Posterior cingulate gyrus (tissue), 11 donors: ENCODE data around the gene SETD3.
A peak's percentile ranks its signal among the peaks of the same experiment; 100 is the strongest.

Source experiments
- DNase-seq, 10 donors: peaks; one replicate each; pipeline versions ENCODE4 v3.0.0 to v3.0.0-alpha.2; 2020 to 2021; ENCODE audit warnings: mixed read lengths in 3 of 10
- intact Hi-C: fragments of 100-400 bp; cut with DNase I; formaldehyde crosslinking; loops from one replicate; pipeline ENCODE4 v1.15.1; 2023

The SETD3 gene

GRCh38 chr14:99408286-99408970 lies 72.2 kb downstream of the SETD3 start:
- no peak for DNase-seq
- intact Hi-C loops, result no loop called here

- intact Hi-C loops, result no loop called here
- no peak for DNase-seq
Observed at GRCh38 chr14:99407416-99407815, 73.2 kb downstream of the SETD3 start.

GRCh38 chr14:99402950-99403349 lies 77.7 kb downstream of the SETD3 start:
- intact Hi-C loops, result no loop called here
- DNase-seq, result no peak

- no peak for DNase-seq
- intact Hi-C loops, result no loop called here
Observed at GRCh38 chr14:99402285-99402648, 78.4 kb downstream of the SETD3 start.

GRCh38 chr14:99401621-99402284 lies 78.9 kb downstream of the SETD3 start:
- intact Hi-C loops, result no loop called here

GRCh38 chr14:99401211-99401610 lies 79.4 kb downstream of the SETD3 start:
- intact Hi-C loops, result no loop called here
- no peak for DNase-seq

More at GRCh38 chr14:99401621-99402284, 78.9 kb downstream of the SETD3 start:
- DNase-seq, result no peak

GRCh38 chr14:99397698-99398097 lies 83.0 kb downstream of the SETD3 start:
- DNase-seq, result peak in 2 of 10 donors; percentile 13 to 67

GRCh38 chr14:99395909-99396530 lies 84.6 kb downstream of the SETD3 start:
- no peak for DNase-seq
- intact Hi-C loops, result no loop called here

More at GRCh38 chr14:99397698-99398097, 83.0 kb downstream of the SETD3 start:
- intact Hi-C loops, result no loop called here

GRCh38 chr14:99394602-99395156 lies 86.0 kb downstream of the SETD3 start:
- intact Hi-C loops, result no loop called here
- no peak for DNase-seq

GRCh38 chr14:99393059-99393655 lies 87.5 kb downstream of the SETD3 start:
- no peak for DNase-seq
- intact Hi-C loops, result no loop called here

GRCh38 chr14:99391671-99392070 lies 89.0 kb downstream of the SETD3 start:
- intact Hi-C loops, result no loop called here

GRCh38 chr14:99389174-99389826 lies 91.4 kb downstream of the SETD3 start:
- peak in 4 of 10 donors; percentile 29 to 90 (median 58) for DNase-seq
- intact Hi-C loops, result no loop called here

More at GRCh38 chr14:99391671-99392070, 89.0 kb downstream of the SETD3 start:
- DNase-seq, result no peak

- intact Hi-C loops, result no loop called here
Observed at GRCh38 chr14:99388286-99388685, 92.4 kb downstream of the SETD3 start.

GRCh38 chr14:99387880-99388279 lies 92.8 kb downstream of the SETD3 start:
- intact Hi-C loops, result no loop called here
- no peak for DNase-seq

More at GRCh38 chr14:99388286-99388685, 92.4 kb downstream of the SETD3 start:
- DNase-seq, result no peak

GRCh38 chr14:99384450-99385417 lies 95.9 kb downstream of the SETD3 start:
- peak in 1 of 10 donors; percentile 59 for DNase-seq
- intact Hi-C loops, result no loop called here

- DNase-seq, result peak in 1 of 10 donors; percentile 31
- intact Hi-C loops, result no loop called here
Observed at GRCh38 chr14:99383472-99384449, 96.9 kb downstream of the SETD3 start.

- DNase-seq, result no peak
- intact Hi-C loops, result no loop called here
Observed at GRCh38 chr14:99382781-99383471, 97.7 kb downstream of the SETD3 start.
